HG03521 (cell line): ENCODE data around the gene SLC16A12.
"Not testable (repeated sequence)": the region's sequence is repeated elsewhere in the genome, so short reads cannot be mapped to it uniquely, and the experiment has no call there.

Experiments used
- ATAC-seq: cut with Tn5 transposase; IDR thresholded peaks from one replicate; pipeline ENCODE4 v1.9.1; 2021; ENCODE audit warnings: mild to moderate bottlenecking, moderate library complexity; ENCODE audit not compliant: unreplicated experiment

Gene SLC16A12

DNA sequence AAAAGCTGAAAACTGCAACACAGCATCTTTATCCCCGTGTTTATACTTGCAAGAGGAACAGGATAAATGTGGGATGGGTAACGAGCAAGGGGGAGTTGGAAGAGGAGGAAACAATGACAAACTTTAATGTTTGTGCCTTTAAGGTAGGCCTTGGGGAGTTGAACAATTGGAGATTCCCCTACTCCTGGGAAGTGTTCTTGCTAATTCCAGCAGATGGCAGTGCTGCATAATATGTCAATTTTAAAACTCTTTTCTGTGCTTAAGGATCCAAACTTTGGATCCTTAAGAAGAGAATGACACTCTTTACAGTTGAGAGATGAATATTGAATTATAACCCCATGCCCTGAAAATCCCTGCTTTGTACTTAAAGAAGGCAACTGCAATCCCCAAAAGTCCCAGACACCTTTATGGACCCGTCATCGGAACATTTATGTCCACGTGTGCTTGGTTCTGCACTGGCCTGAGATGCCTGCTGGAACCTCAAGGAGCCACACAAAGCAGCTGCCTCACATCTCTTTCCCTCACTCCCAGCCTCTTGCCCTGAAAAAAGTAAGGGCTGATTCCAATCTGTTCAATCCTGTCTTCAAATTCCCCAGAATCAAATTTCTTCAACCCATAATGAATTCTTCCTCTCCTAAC, 109.0 kb downstream of the SLC16A12 start:
- ATAC-seq, result no peak

DNA sequence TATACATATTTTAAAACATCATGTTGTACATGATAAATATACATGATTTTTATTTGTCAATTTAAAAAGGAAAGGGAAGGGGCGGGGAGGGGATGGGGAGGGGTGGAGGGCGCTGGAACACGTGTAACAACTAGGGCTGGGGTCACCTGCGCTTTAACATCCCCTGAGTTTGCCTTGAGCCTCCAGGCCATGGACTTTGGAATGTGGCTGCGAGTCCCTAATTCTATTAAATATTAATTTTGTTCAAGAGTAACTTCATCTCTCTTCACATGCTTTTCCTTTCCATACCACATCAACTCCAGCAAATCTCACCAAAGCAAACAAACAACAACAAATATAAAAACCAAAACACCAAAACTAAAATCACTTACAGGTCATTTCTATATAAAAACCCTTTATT, 110.4 kb downstream of the SLC16A12 start:
- no peak for ATAC-seq

DNA sequence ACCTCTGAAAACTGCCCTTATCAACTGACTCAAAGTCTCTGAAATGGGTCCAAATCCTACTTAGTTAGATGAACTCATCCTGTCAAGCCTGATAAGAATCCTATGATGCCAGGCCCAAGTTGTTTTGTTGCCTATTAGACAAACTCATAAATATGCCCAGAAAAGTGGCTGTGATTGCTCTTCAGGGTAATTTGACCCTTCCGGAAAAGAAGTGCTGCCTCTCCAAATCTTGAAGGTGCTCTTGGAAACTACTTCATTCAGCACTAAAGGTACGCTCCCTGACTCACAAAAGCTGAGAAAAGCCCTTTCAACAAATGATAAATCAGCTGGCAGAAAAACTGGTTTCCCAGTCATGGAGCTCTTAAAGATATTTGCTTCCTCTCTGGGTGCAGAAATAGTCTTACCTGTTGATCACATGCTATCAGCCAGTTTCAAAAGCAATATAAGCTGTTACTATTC, 114.3 kb downstream of the SLC16A12 start:
- ATAC-seq, result no peak

DNA sequence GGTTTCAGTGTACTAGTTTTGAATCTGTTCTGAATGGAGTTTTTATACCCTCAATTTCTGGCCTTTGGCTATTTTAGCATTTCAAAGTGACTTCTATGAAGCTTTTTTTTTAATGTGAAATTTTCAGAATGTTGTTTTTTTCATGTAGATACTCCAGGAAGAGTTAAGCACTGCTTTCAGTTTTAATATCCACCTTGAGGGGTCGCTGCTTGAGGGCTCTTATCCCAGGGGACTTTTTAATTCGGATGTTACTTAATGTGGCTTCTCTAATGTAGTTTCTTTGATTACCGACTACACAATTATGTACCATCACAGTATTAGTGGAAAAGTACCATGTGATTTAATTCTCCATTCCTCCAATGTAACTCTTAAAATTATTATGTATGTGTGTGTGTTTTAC, 115.8 kb downstream of the SLC16A12 start:
- no peak for ATAC-seq

DNA sequence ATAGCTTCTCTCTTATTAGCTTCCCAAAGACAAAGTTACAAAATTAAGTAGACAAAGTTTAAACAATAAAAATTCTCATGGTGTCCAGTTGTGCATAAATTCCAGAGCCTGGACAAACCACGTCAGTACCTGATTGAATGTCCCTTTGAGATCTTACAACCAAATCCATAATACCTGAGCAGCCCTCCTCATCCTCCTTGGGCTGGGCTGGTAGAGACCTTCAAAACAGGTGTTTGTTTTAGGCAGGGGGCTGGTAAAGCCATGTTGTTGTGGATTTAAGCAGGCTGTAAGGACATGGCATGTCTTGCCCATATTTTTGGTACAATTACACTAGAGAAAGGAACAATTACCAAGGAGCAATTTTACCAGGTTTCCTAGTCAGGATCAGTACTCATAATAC, 118.9 kb downstream of the SLC16A12 start:
- ATAC-seq, result no peak

DNA sequence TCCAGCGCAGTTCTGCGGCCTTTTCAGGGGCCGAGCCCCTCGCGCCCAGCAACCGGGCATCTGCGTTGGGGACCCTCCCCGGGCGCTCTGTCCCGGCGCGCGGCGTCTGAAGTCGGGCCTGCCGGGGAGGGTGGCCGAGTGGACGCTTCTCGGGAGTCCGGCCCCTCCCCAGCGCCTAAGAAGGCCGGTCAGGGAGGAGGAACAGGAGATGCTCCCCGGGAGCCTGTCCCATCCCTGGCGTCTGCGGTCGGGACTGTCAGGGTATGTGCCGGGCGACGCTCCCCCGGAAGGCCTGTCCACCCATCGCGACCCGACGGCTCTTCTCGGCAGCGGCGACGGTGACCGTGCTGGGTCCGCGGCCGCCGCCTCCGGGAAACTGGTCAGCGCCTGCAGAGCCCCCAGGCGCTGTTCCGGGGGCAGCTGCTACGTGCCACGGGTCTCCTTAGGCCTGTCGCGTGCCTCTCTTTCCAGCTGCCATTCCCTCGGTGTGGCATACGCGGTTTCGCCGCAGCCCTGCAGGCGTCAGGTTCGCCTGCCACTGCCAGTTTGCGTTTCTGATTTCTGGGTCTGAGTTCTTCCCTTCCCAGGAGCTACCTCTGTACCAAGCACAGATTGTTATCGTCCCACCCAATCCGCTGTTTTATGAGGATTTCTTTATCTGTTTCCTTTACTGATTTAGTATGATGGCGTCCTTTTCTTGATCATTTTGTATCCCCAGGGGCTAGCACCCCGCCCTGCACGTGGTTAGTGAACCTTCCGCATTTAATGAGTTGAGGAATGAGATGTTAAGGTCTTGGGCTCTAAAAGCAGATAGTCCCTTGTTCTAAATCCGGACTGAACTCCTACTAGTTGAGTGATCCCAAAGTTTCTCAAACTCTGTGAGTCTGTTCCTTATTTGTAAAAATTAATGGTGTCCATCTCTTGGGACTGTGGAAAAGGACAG, 120.2 kb downstream of the SLC16A12 start:
- ATAC-seq, result peak; percentile 31

DNA sequence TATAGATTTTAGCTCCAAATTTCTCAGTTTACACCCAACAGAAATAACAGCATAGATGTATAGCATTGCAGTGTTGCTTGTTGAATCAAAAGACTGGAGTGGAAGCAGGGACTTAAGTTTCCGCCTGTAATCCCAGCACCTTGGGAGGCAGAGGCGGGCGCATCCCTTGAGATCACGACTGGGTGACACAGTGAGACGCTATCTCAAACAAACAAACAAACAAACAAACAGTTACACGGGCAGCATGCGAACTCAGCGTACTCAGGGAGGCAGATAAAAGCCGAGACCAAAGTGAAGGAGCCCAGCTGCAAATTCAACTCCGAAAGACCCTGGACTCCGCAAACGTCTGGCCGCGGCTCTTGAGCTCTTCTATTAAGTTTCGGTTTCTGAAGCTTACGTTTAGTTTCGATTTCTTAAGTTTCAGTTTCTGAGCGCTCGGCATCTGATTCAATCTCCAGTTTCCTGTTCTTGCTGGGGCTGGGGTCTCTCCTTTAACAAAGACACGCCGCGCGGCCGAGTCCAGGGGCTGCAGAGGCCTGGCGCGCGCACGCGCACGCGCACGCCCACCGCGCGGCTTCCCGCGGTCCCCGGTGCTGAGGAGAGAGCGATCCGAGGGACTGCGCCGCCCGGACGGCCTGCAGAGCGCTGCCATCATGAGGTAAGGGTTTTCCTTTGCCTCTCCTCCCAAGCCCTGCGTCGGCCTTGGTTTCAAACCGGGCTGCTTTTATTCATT, 121.1 kb downstream of the SLC16A12 start, which contains the start of gene IFIT5:
TSS of gene IFIT5 (plus strand) at position 423 of the 733 bp plus-strand sequence. CDS start at position 654, 231 bp downstream.
- ATAC-seq, result peak; percentile 79

DNA sequence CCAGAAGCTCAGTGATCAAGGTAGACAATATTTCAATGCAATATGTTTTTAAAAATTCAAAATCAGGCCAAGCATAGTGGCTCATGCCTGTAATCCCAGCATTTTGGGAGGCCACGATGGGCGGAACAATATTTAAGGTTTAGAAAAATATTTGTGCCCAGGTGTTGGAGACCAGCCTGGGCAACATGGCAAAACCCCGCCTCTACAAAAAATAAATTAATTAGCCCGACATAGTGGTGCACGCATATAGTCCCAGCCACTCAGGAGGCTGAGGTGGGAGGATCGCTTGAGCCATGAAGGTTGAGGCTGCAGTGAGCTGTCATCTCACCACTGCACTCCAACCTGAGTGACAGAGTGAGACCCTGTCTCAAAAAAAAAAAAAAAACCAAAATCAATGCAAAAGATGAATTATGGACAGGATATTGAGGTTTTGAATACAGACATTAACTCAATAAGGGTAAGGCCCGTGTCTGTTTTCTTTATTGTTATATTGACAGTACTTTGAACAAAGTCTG, 121.9 kb downstream of the SLC16A12 start:
- no peak for ATAC-seq

DNA sequence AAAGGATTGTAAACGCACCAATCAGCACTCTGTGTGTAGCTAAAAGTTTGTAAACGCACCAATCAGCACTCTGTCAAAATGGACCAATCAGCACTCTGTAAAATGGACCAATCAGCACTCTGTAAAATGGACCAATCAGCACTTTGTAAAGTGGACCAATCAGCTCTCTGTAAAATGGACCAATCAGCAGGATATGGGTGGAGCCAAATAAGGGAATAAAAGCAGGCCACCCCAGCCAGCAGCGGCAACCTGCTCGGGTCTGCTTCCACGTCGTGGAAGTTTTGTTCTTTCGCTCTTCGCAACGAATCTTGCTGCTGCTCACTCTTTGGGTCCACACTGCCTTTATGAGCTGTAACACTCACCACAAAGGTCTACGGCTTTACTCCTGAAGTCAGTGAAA, 123.1 kb downstream of the SLC16A12 start:
- ATAC-seq, result not testable (repeated sequence)

DNA sequence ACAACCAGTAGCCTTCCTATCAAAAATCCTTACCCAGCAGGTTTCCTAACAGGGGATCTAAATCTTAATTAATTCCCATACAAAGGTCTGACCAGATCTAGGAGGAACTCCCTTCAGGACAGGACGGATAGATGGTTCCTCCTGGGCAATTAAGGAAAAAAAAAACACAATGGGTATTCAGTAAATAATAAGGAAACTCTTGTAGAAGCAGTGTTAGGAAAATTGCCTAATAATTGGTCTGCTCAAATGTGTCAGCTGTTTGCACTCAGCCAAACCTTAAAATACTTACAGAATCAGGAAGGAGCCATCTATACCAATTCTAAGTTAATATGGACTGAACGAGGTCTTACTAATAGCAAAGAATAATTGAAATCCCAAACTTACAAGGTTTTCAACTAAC, 124.3 kb downstream of the SLC16A12 start:
- ATAC-seq, result not testable (repeated sequence)

DNA sequence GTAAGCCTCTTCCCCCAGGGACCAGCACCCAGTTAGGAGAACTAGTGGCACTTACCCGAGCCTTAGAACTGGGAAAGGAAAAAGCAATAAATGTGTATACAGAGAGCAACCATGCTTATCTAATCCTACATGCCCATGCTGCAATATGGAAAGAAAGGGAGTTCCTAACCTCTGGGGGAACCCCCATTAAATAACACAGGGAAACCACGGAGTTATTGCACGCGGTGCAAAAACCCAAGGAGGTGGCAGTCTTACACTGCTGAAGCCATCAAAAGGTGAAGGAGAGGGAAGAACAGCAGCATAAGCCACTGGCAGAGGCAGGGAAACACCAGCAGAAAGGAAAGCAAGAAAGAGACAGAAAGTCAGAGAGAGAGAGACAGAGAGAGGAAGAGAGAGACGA, 124.8 kb downstream of the SLC16A12 start:
- not testable (repeated sequence) for ATAC-seq

DNA sequence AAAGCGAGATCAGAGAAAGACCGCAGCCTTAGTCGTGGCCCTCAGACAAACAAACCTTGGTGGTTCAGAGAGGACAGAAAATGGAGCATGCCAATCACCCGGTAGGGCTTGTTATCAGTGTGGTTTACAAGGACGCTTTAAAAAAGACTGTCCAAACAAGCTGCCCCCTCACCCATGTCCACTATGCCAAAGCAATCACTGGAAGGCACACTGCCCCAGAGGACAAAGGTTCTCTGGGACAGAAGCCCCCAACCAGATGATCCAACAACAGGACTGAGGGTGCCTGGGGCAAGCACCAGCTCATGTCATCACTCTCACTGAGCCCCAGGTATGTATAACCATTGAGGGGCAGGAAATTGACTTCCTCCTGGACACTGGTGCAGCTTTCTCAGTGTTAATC, 126.1 kb downstream of the SLC16A12 start:
- not testable (repeated sequence) for ATAC-seq

DNA sequence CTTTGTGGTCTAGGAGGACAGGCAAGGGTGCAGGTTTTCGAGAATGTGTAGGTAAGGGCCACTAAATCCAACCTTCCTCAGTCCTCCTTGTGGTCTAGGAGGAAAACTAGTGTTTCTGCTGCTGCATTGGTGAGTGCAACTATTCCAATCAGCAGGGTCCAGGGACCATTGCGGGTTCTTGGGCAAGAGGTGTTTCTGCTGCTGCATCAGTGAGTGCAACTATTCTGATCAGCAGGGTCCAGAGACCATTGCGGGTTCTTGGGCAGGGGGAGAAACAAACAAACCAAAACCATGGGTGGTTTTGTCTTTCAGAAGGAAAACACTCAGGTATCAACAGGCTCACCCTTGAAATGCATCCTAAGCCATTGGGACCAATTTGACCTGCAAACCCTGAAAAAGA, 127.6 kb downstream of the SLC16A12 start:
- not testable (repeated sequence) for ATAC-seq

DNA sequence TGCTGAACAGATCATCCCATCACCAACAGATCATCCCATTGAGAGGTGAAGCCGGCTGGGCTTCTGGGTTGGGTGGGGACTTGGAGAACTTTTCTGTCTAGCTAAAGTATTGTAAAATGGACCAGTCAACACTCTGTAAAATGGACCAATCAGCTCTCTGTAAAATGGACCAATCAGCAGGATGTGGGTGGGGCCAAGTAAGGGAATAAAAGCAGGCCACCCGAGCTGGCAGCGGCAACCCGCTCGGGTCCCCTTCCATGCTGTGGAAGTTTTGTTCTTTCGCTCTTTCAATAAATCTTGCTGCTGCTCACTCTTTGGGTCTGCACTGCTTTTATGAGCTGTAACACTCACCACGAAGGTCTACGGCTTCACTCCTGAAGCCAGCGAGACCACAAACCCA, 129.2 kb downstream of the SLC16A12 start:
- ATAC-seq, result not testable (repeated sequence)

DNA sequence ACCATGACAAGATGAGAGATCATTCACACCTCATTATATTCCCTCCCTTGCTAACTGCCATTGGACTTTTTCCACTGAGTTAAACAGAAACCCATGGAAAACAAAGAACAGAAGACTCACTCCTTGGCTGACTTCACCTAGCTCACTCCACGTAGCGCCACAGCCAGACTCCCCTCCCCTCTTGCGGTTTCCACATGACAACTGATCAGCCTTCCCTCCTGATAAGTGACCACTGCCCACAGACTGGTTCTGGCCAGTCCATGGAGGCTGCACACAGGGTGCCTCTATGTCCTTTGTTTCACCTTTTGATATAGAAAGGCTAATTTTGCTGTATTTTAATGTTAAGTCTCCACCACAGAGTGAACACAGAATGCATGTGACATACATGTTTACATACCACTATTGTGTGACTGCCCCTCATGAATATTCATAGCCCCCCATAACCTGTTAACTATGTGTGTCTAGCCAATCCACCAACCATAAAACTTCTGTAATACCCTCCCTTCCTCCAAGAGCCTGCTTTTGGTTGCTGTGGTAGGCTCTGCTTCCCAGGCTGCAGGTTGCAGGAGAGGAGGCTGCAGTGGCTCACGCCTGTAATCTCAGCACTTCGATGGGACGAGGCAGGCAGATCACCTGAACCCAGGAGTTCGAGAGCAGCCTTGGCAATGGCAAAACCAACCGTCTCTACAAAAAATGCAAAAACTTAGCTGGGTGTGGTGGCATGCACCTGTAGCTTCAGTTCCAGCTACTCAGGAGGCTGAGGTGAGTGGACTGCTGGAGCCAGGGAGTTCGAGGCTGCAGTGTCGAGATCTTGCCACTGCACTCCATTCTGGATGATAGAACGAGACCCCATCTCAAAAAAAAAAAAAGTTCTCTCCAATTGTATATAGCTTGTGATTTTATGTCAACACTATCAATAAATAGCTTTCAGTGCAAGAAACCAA, 131.0 kb downstream of the SLC16A12 start:
- ATAC-seq, result no peak

DNA sequence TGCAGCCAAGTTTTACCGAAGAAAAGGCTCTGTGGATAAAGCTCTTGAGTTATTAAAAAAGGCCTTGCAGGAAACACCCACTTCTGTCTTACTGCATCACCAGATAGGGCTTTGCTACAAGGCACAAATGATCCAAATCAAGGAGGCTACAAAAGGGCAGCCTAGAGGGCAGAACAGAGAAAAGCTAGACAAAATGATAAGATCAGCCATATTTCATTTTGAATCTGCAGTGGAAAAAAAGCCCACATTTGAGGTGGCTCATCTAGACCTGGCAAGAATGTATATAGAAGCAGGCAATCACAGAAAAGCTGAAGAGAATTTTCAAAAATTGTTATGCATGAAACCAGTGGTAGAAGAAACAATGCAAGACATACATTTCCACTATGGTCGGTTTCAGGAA, 132.4 kb downstream of the SLC16A12 start:
- no peak for ATAC-seq

DNA sequence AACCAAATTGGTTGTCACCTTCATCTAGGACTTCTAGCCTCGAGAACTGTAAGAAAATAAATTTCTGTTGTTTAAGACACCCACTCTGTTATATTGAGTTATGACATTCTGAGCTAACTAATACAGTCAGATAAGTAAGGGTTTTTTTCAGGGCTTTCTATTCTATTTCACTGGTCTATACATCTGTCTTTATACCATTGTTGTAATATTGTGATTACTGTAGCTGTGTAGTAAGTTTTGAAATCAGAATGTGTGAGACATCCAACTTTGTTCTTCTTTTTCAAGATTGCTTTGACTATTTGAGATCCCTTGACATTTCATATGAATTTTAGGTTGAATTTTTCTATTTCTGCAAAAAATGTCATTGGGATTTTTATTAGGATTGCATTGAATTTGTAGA, 135.4 kb downstream of the SLC16A12 start:
- ATAC-seq, result no peak

DNA sequence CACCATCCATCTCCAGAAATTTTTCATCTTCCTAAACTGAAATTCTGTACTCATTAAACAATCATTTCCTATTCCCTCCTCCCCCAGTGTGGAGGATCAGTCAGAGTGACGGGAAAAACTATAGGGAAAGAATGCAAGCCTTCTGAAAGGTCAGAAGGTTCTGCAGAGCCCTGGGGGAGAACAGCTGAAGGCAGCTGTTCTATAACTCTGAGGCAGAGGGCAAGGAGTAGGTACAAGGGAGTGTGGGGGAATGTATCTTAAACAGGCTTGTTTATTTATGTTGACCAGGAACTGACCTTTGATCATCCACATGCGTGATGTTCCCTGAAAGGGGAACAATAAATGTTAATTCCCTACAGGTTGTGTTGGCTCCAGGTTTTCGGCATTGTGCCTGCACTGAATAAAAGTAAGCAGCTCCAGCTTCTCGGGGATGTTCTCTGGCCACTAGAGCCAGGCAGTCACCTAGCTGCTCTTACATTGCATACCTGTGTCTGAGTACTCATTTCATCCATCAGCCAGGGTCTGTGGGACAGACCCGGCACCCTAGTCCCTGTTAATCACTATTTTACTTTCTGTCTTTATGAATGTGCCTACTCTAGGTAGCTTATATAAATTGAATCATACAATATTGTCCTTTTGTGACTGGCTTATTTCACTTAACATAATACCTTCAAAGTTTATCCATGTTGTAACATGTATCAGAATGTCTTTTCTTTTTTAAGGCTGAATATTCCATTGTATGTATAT, 137.2 kb downstream of the SLC16A12 start:
- ATAC-seq, result no peak

DNA sequence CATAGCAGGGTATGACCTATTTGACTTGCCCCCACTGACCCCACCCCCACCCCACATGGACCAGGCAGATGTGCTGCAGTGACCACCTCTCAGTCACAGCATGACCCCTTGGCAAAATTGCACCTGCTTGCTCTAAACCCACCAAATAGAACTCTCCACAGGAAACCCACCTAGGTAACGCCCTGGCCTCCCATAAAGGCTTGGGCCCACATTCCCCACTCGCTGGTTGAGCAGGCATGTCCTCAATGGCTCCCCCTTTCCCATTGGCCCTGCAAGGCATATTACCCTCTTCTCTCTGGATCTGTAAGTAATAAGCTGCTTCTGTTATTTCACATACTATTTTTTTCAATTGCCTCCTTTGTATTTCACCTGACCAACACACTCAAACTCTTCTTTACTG, 140.3 kb downstream of the SLC16A12 start:
- ATAC-seq, result no peak
